PFSK-1 (cell line): ENCODE data around the gene PLK5.

Experiments
- FOXP2 ChIP-seq: optimal IDR thresholded peaks from 2 replicates; pipeline ENCODE3; 2011; ENCODE audit warnings: borderline replicate concordance, control low read depth, inconsistent platforms; ENCODE audit not compliant: insufficient read depth; ENCODE audit errors: extremely low read length, extremely low read depth
- POLR2AphosphoS5 ChIP-seq: IDR thresholded peaks from 2 replicates; pipeline ENCODE4 v1.6.1; 2012; ENCODE audit warnings: low read depth, mild to moderate bottlenecking, control low read depth, low read length, moderate library complexity
- REST ChIP-seq, 2 experiments: IDR thresholded peaks; 2 replicates each; pipeline versions ENCODE4 v1.6.1 to v1.8.0; 2011 to 2012; ENCODE audit warnings: low read depth in 2 of 2, low read length in 2 of 2, control low read depth in 1 of 2, inconsistent platforms in 1 of 2, mild to moderate bottlenecking in 1 of 2, moderate library complexity in 1 of 2; ENCODE audit not compliant: insufficient read depth in 1 of 2
- SIN3A ChIP-seq: IDR thresholded peaks from 2 replicates; pipeline ENCODE4 v1.6.1; 2012; ENCODE audit warnings: mild to moderate bottlenecking, low read length, moderate library complexity, borderline replicate concordance; ENCODE audit not compliant: insufficient read depth
- TAF1 ChIP-seq: IDR thresholded peaks from 2 replicates; pipeline ENCODE4 v1.6.1; 2012; ENCODE audit warnings: low read length, control low read depth, borderline replicate concordance; ENCODE audit not compliant: insufficient read depth

Gene PLK5

GRCh38 chr19:1507763-1508506 lies 15.9 kb upstream of the PLK5 start:
- TF ChIP-seq TAF1 = no peak
- TF ChIP-seq SIN3A = no peak
- no peak for TF ChIP-seq POLR2AphosphoS5
- no peak for TF ChIP-seq FOXP2

- TF ChIP-seq SIN3A = no peak
- no peak for TF ChIP-seq FOXP2
- TF ChIP-seq REST (IDR thresholded peaks at IDR 0.05; ENCODE audit: insufficient read depth in 1 of 2, low read depth in 2 of 2, low read length in 2 of 2) = no peak
These were observed 15.4 kb upstream of the PLK5 start for GRCh38 chr19:1508507-1508856.

- TF ChIP-seq TAF1 = no peak
- no peak for TF ChIP-seq POLR2AphosphoS5
- no peak for TF ChIP-seq FOXP2
- TF ChIP-seq SIN3A = no peak
- TF ChIP-seq REST (IDR thresholded peaks at IDR 0.05; ENCODE audit: insufficient read depth in 1 of 2, low read depth in 2 of 2, low read length in 2 of 2) = no peak
These were observed 14.1 kb upstream of the PLK5 start for GRCh38 chr19:1509602-1510441.

GRCh38 chr19:1510442-1510806 lies 13.5 kb upstream of the PLK5 start:
- TF ChIP-seq FOXP2 = no peak
- TF ChIP-seq REST (IDR thresholded peaks at IDR 0.05; ENCODE audit: insufficient read depth in 1 of 2, low read depth in 2 of 2, low read length in 2 of 2) = no peak

GRCh38 chr19:1510807-1511206 lies 13.1 kb upstream of the PLK5 start:
- TF ChIP-seq TAF1 (no peak), SIN3A (no peak), REST (IDR thresholded peaks at IDR 0.05; ENCODE audit: insufficient read depth in 1 of 2, low read depth in 2 of 2, low read length in 2 of 2) (no peak), POLR2AphosphoS5 (no peak), FOXP2 (no peak)
